ENCODE results near the gene ZIK1. TPM values are rescaled to one million over a fixed set of nuclear protein-coding genes. Genes with fewer than 3 reads are reported as not detected.

Gene ZIK1
- total RNA-seq, 2 experiments from 2014 or later = 6.9 to 7.1 TPM

GRCh38 chr19:57558525-57558924 lies 25.4 kb upstream of the ZIK1 start:
- Mint-ChIP-seq H3K36me3 (ENCODE audit: low read depth) (peaks cover 85% of the 10 kb centered on the region), H3K4me1 (ENCODE audit: low read depth) (peaks cover 34% of the 10 kb centered on the region), H3K27ac (peak overlapping the region; percentile 64), H3K9me3 (peaks cover 16% of the 10 kb centered on the region), H3K27me3 (peaks cover 9% of the 10 kb centered on the region), H3K4me3 (peak overlapping the region; percentile 95)
- Histone ChIP-seq H3K27me3 (ENCODE audit: control insufficient read depth in 1 of 2, insufficient read depth in 2 of 2, low read length in 2 of 2) (peaks cover 0 to 5% of the 10 kb centered on the region in 2 experiments), H3K4me3 (ENCODE audit: low read length) (peak overlapping the region; percentile 94), H3K36me3 (ENCODE audit: insufficient read depth, low read length) (peaks cover 27% of the 10 kb centered on the region), H3K9me3 (ENCODE audit: control insufficient read depth in 1 of 2, insufficient read depth in 1 of 2, low read length in 2 of 2) (peaks cover 20 to 34% of the 10 kb centered on the region in 2 experiments), H3K4me1 (ENCODE audit: insufficient read depth, low read length) (peaks cover 25% of the 10 kb centered on the region), H3K27ac (ENCODE audit: low read depth in 1 of 2, low read length in 2 of 2) (no peak overlapping the region)
- CTCF ChIA-PET = interaction anchor here (1.1 kb wide), 1 partner anchor 20 kb away, joined by 4 read pairs; the partner anchor contains the start of gene ZNF416
- ATAC-seq (ENCODE audit: poor library complexity) (no peak), DNase-seq (no peak)
- TF ChIP-seq, protein P1, sequence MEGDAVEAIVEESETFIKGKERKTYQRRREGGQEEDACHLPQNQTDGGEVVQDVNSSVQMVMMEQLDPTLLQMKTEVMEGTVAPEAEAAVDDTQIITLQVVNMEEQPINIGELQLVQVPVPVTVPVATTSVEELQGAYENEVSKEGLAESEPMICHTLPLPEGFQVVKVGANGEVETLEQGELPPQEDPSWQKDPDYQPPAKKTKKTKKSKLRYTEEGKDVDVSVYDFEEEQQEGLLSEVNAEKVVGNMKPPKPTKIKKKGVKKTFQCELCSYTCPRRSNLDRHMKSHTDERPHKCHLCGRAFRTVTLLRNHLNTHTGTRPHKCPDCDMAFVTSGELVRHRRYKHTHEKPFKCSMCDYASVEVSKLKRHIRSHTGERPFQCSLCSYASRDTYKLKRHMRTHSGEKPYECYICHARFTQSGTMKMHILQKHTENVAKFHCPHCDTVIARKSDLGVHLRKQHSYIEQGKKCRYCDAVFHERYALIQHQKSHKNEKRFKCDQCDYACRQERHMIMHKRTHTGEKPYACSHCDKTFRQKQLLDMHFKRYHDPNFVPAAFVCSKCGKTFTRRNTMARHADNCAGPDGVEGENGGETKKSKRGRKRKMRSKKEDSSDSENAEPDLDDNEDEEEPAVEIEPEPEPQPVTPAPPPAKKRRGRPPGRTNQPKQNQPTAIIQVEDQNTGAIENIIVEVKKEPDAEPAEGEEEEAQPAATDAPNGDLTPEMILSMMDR (IDR thresholded peaks at IDR 0.05) = no peak
- intact Hi-C loops (cut with DNase I, micrococcal nuclease) = loop anchor here (2.0 kb wide), 5 partner anchors 32 to 148 kb away; partner anchors contain the start of genes ZNF549 (in 2 of the 2), ZNF17 (in 1 of the 2), ZNF749 (in 1 of the 2) and ZNF773 (in 1 of the 2)
- POLR2A ChIA-PET = interaction anchor here (1.1 to 1.6 kb wide), 4 partner anchors 20 to 168 kb away, joined by 3 to 6 read pairs (median 4); partner anchors contain the start of genes ZNF416 and ZNF773

DNA sequence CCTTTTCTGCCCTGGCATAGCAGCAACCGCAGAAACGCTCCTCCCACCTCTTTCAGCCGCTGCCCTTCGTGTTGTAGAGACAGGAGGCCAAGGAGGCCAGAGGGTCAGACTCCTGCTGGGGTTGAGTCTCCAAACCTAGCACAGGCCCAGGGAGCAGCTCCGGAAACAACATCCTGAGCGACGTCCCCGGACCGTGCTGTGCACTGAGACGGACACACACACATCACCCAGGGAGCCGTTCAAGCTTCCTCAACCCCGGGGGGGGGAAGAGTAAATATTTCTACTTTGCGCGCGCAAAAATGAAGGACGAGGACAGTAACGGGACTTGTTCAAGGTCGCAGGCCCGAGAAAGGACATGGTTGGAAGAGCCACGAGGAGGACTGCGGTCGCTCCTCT lies 24.9 kb upstream of the ZIK1 start:
- Histone ChIP-seq H3K27me3 (ENCODE audit: control insufficient read depth in 1 of 2, insufficient read depth in 2 of 2, low read length in 2 of 2) (peaks cover 0 to 5% of the 10 kb centered on the region in 2 experiments), H3K36me3 (ENCODE audit: insufficient read depth, low read length) (peaks cover 23% of the 10 kb centered on the region), H3K4me1 (ENCODE audit: insufficient read depth, low read length) (peaks cover 25% of the 10 kb centered on the region), H3K9me3 (ENCODE audit: control insufficient read depth in 1 of 2, insufficient read depth in 1 of 2, low read length in 2 of 2) (peaks cover 20 to 29% of the 10 kb centered on the region in 2 experiments), H3K4me3 (ENCODE audit: low read length) (peak overlapping the region; percentile 94), H3K27ac (ENCODE audit: low read depth in 1 of 2, low read length in 2 of 2) (no peak overlapping the region)
- peak in 6 of 14 experiments; percentile 6 to 32 (median 18) for DNase-seq
- POLR2A ChIA-PET = interaction anchor here (1.1 to 1.6 kb wide), 4 partner anchors 20 to 168 kb away, joined by 3 to 6 read pairs (median 4); partner anchors contain the start of genes ZNF416 and ZNF773
- Mint-ChIP-seq H3K36me3 (ENCODE audit: low read depth) (peaks cover 83% of the 10 kb centered on the region), H3K9me3 (peaks cover 19% of the 10 kb centered on the region), H3K4me3 (peak overlapping the region; percentile 95), H3K4me1 (ENCODE audit: low read depth) (peaks cover 34% of the 10 kb centered on the region), H3K27me3 (peaks cover 9% of the 10 kb centered on the region), H3K27ac (peak overlapping the region; percentile 64)
- ATAC-seq (ENCODE audit: poor library complexity) = peak; percentile 15
- intact Hi-C loops (cut with DNase I, micrococcal nuclease) = loop anchor here (1.0 to 2.0 kb wide), 6 partner anchors 20 to 148 kb away; partner anchors contain the start of genes ZNF549 (in 2 of the 2), ZNF17 (in 1 of the 2), ZNF749 (in 1 of the 2) and ZNF773 (in 1 of the 2)
- TF ChIP-seq, protein P1 (IDR thresholded peaks at IDR 0.05) = no peak
- CTCF ChIA-PET = interaction anchor here (1.1 kb wide), 1 partner anchor 20 kb away, joined by 4 read pairs; the partner anchor contains the start of gene ZNF416

GRCh38 chr19:57559404-57560025 lies 24.4 kb upstream of the ZIK1 start, which contains the start of gene ZNF550:
TSS of gene ZNF550 (minus strand) at chr19:57559863. CDS start at chr19:57559682, 181 bp downstream.
- H3K27me3 Mint-ChIP-seq = peaks cover 9% of the 10 kb centered on the region
- H3K36me3 Mint-ChIP-seq (ENCODE audit: low read depth) = peaks cover 78% of the 10 kb centered on the region
- ATAC-seq (ENCODE audit: poor library complexity) (peak; percentile 98), DNase-seq (peak; percentile 77 to 93 (median 86))
- peak within 1 kb of the TSS; percentile 95 for H3K4me3 Mint-ChIP-seq
- H3K9me3 Mint-ChIP-seq = peaks cover 19% of the 10 kb centered on the region
- TF ChIP-seq, protein P1 (IDR thresholded peaks at IDR 0.05) = no peak
- peak within 1 kb of the TSS; percentile 44 to 45 for H3K27ac ChIP-seq (ENCODE audit: low read depth in 1 of 2, low read length in 2 of 2)
- H3K4me1 Mint-ChIP-seq (ENCODE audit: low read depth) = peaks cover 34% of the 10 kb centered on the region
- peaks cover 18% of the 10 kb centered on the region for H3K36me3 ChIP-seq (ENCODE audit: insufficient read depth, low read length)
- peaks cover 20 to 30% of the 10 kb centered on the region in 2 experiments for H3K9me3 ChIP-seq (ENCODE audit: control insufficient read depth in 1 of 2, insufficient read depth in 1 of 2, low read length in 2 of 2)
- peak within 1 kb of the TSS; percentile 64 for H3K27ac Mint-ChIP-seq
- peaks cover 25% of the 10 kb centered on the region for H3K4me1 ChIP-seq (ENCODE audit: insufficient read depth, low read length)
- H3K4me3 ChIP-seq (ENCODE audit: low read length) = peak within 1 kb of the TSS; percentile 94
- CTCF ChIA-PET = no interaction called here
- H3K27me3 ChIP-seq (ENCODE audit: control insufficient read depth in 1 of 2, insufficient read depth in 2 of 2, low read length in 2 of 2) = peaks cover 0 to 5% of the 10 kb centered on the region in 2 experiments
- intact Hi-C loops (cut with DNase I, micrococcal nuclease) = loop anchor here (1.0 to 5.0 kb wide), 7 partner anchors 20 to 149 kb away; partner anchors contain the start of genes ZNF549 (in 2 of the 2), ZNF17 (in 1 of the 2), ZNF211 (in 1 of the 2) and ZNF749 (in 1 of the 2)
- POLR2A ChIA-PET = interaction anchor here (1.1 to 1.5 kb wide), 3 partner anchors 24 to 167 kb away, joined by 3 to 4 read pairs (median 3); partner anchors contain the start of gene ZNF773
